Fibroblast of pulmonary artery (primary cell): ENCODE results near the gene MIDN.

ENCODE experiments used
- DNase-seq: peaks from one replicate; pipeline ENCODE4 v3.0.0-alpha.2; 2010; ENCODE audit warnings: low read depth
- H3K4me3 ChIP-seq: replicated peaks from 2 replicates; pipeline ENCODE4 v1.5.1; 2011; ENCODE audit warnings: low read depth, mild to moderate bottlenecking, control low read depth, low read length, moderate library complexity
- CTCF ChIP-seq: IDR thresholded peaks from 2 replicates; pipeline ENCODE4 v1.5.1; 2011; ENCODE audit warnings: mild to moderate bottlenecking, control low read depth, low read length, inconsistent platforms; ENCODE audit errors: missing control alignments

MIDN gene

GRCh38 chr19:1279782-1280341 is 31.5 kb downstream of the MIDN start:
- peak; percentile 87 for DNase-seq
- peak; percentile 96 for TF ChIP-seq CTCF
- no peak overlapping the region for H3K4me3 ChIP-seq

- no peak for DNase-seq
- no peak for TF ChIP-seq CTCF
- H3K4me3 ChIP-seq, result no peak overlapping the region
Observed at GRCh38 chr19:1280636-1281568, 32.5 kb downstream of the MIDN start.

- no peak overlapping the region for H3K4me3 ChIP-seq
- TF ChIP-seq CTCF, result no peak
- DNase-seq, result no peak
Observed at GRCh38 chr19:1281569-1282287, 33.3 kb downstream of the MIDN start.

- no peak for TF ChIP-seq CTCF
- DNase-seq, result no peak
- H3K4me3 ChIP-seq, result no peak overlapping the region
Observed at GRCh38 chr19:1282588-1283206, 34.3 kb downstream of the MIDN start.

- TF ChIP-seq CTCF, result no peak
- no peak overlapping the region for H3K4me3 ChIP-seq
- no peak for DNase-seq
Observed at GRCh38 chr19:1283207-1283916, 35.0 kb downstream of the MIDN start.

GRCh38 chr19:1283917-1284292 is 35.5 kb downstream of the MIDN start:
- no peak for DNase-seq
- no peak for TF ChIP-seq CTCF
- no peak overlapping the region for H3K4me3 ChIP-seq
